ENCODE measurements around the gene TAF7L.

The TAF7L gene

DNA sequence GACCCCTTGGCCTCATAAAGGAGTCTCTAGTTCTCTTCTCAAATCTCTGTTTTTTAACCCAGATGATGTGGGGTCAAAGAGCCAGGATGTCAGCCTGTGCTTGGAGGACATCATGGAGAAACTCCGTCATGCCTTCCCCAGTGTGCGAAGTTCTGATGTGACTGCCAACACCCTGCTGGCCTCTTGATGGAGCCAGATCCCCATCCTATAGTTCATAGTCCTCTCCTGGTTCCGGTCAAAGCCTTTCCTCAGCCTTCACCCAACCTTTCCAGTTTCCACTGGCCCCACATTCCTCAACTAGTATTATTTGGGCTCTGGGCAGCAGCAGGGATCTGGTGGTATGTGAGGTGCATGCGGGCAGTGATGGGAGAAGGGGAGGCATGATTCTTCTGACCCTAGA is 30.7 kb downstream of the TAF7L start:
- H3K4me1 ChIP-seq (ENCODE audit: control insufficient read depth, insufficient read depth, low read length) = no peaks in the 10 kb centered on the region
- no peaks in the 10 kb centered on the region for H3K36me3 ChIP-seq (ENCODE audit: control insufficient read depth, insufficient read depth, low read length)
- no peaks in the 10 kb centered on the region for H3K27me3 ChIP-seq (ENCODE audit: control insufficient read depth, insufficient read depth, low read length)
- H3K9me3 ChIP-seq (ENCODE audit: control insufficient read depth, low read length) = no peaks in the 10 kb centered on the region
- H3K9ac ChIP-seq (ENCODE audit: low read length) = no peak overlapping the region
- no peak overlapping the region for H3K4me3 ChIP-seq (ENCODE audit: low read length)

DNA sequence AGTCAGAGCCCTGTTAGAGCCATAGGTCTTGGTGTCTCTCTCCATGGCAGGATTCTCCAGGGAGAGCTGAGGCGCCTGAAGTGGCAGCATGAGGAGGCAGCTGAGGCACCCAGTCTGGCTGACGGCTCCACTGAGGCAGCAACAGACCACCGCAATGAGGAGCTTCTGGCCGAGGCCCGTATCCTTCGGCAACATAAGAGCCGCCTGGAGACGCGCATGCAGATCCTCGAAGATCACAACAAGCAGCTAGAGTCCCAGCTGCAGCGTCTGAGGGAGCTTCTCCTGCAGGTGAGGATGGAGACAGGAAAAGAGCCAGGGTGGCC is 32.9 kb downstream of the TAF7L start:
- no peaks in the 10 kb centered on the region for H3K36me3 ChIP-seq (ENCODE audit: control insufficient read depth, insufficient read depth, low read length)
- no peak overlapping the region for H3K9ac ChIP-seq (ENCODE audit: low read length)
- H3K4me1 ChIP-seq (ENCODE audit: control insufficient read depth, insufficient read depth, low read length) = no peaks in the 10 kb centered on the region
- no peaks in the 10 kb centered on the region for H3K27me3 ChIP-seq (ENCODE audit: control insufficient read depth, insufficient read depth, low read length)
- H3K9me3 ChIP-seq (ENCODE audit: control insufficient read depth, low read length) = no peaks in the 10 kb centered on the region
- H3K4me3 ChIP-seq (ENCODE audit: low read length) = no peak overlapping the region

DNA sequence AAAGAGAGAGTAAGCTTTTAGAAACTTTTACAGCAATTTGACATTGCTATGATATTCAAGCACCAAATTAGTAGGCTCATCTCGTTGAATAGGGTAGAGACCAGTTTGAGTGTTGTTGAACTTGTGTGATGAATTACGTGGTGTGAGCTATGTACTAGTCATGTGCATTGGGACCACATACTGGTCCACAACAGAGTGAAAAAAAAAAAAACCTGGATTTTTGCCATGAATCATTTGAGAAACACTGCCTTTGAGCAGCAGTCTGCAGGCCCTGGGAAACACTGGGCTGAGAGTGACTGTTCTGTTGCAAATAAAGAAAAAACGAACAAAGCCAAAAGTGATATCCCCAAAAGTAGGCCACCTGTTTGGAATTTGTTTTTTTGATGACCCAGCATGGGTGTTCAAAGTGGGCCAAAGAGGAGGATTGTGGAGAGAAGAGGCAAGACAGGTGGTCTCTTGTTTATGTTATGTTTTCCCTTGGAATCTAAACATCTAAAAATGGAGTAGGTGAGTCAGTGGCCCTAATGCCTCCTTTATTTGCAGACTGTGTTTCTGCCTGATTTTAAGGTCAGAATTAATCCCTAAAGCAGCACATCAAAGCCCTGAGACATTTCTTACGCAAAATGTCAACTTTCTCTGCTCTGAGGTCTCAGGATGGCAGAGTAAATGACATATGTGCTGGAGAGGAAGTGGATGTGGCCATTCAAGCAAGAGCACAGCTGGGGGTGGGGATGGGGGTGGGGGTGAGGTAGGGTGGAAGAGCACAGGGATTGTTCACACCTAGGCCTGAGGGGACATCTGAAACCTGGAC is 33.5 kb downstream of the TAF7L start:
- Histone ChIP-seq H3K9me3 (ENCODE audit: control insufficient read depth, low read length) (no peaks in the 10 kb centered on the region), H3K9ac (ENCODE audit: low read length) (no peak overlapping the region), H3K4me1 (ENCODE audit: control insufficient read depth, insufficient read depth, low read length) (no peaks in the 10 kb centered on the region), H3K36me3 (ENCODE audit: control insufficient read depth, insufficient read depth, low read length) (no peaks in the 10 kb centered on the region), H3K4me3 (ENCODE audit: low read length) (no peak overlapping the region), H3K27me3 (ENCODE audit: control insufficient read depth, insufficient read depth, low read length) (no peaks in the 10 kb centered on the region)

DNA sequence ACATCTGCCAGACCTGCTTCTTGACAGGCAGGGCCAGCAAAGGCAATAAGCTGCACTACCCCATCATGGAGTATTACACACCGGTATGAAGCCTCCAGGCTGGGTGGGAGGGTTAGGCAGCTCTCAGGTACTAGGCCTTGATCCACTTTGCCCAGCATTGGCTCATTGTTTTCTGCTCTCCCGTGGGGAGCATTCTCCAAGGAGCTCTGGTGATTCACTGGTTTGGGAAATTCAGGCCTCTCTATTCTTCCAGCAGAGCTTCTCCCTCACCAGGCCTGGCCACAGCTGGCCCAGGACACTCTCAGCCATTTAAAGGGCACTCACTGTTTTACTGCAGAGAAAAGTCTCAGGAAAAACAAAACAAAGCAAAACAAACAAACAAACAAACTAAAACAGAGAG is 38.5 kb downstream of the TAF7L start:
- H3K4me1 ChIP-seq (ENCODE audit: control insufficient read depth, insufficient read depth, low read length) = no peaks in the 10 kb centered on the region
- no peak overlapping the region for H3K4me3 ChIP-seq (ENCODE audit: low read length)
- no peaks in the 10 kb centered on the region for H3K9me3 ChIP-seq (ENCODE audit: control insufficient read depth, low read length)
- H3K36me3 ChIP-seq (ENCODE audit: control insufficient read depth, insufficient read depth, low read length) = no peaks in the 10 kb centered on the region
- H3K9ac ChIP-seq (ENCODE audit: low read length) = no peak overlapping the region
- no peaks in the 10 kb centered on the region for H3K27me3 ChIP-seq (ENCODE audit: control insufficient read depth, insufficient read depth, low read length)

DNA sequence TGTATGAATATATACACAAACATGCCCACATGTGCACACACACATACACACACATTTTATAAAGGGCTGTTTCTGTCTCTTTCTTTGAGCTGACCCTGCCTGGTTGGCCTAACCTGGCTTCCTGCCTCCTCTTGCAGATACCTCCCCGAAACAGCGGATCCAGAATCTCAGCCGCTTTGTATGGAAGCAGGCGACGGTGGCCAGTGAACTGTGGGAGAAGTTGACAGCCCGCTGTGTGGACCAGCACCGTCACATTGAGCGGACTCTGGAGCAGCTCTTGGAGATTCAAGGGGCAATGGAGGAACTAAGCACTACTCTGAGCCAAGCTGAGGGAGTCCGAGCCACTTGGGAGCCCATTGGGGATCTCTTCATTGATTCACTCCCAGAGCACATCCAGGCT is 49.6 kb downstream of the TAF7L start:
- no peaks in the 10 kb centered on the region for H3K4me1 ChIP-seq (ENCODE audit: control insufficient read depth, insufficient read depth, low read length)
- H3K9me3 ChIP-seq (ENCODE audit: control insufficient read depth, low read length) = no peaks in the 10 kb centered on the region
- H3K4me3 ChIP-seq (ENCODE audit: low read length) = no peak overlapping the region
- no peaks in the 10 kb centered on the region for H3K36me3 ChIP-seq (ENCODE audit: control insufficient read depth, insufficient read depth, low read length)
- no peaks in the 10 kb centered on the region for H3K27me3 ChIP-seq (ENCODE audit: control insufficient read depth, insufficient read depth, low read length)
- no peak overlapping the region for H3K9ac ChIP-seq (ENCODE audit: low read length)

DNA sequence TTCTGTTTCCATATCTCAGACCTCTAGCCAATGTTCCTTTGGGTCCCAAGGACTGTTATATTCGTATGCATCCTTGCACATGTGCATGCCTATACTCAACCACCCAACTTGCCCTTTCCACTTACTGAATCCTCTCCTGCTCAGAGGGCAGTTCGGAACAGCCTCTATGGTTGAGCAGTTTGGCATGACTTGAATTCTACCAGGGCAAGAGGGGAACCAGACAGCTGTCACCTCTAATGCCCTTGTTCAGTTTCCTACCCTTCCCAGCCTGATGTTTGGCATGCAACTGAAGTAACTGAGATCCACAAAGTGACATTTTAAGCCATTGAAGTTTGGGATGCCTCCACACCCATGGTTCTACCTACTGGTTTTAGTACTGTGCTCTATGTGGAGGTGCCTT is 54.1 kb downstream of the TAF7L start:
- Histone ChIP-seq H3K4me1 (ENCODE audit: control insufficient read depth, insufficient read depth, low read length) (no peaks in the 10 kb centered on the region), H3K9me3 (ENCODE audit: control insufficient read depth, low read length) (no peaks in the 10 kb centered on the region), H3K36me3 (ENCODE audit: control insufficient read depth, insufficient read depth, low read length) (no peaks in the 10 kb centered on the region), H3K4me3 (ENCODE audit: low read length) (no peak overlapping the region), H3K27me3 (ENCODE audit: control insufficient read depth, insufficient read depth, low read length) (no peaks in the 10 kb centered on the region), H3K9ac (ENCODE audit: low read length) (no peak overlapping the region)

DNA sequence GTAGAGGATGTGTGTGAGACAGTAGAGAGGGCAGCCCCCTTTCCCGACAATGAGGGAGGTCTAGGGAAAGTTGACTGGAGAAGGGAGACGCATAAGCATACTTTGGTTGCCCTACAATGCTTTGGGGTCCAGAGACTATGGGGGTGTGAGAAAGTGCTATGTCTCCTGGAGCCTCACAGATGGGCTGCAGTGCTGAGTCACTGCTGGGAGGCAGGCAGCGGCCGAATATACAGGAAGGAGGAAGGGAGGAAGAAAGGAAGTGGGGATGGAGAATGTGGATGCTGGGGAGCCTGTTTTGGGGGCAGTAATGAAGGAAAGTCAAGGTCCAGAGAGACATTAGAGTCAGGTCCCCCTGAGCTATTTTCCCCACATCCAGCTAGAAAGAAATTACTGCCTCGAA is 58.8 kb downstream of the TAF7L start:
- Histone ChIP-seq H3K27me3 (ENCODE audit: control insufficient read depth, insufficient read depth, low read length) (no peaks in the 10 kb centered on the region), H3K36me3 (ENCODE audit: control insufficient read depth, insufficient read depth, low read length) (no peaks in the 10 kb centered on the region), H3K9me3 (ENCODE audit: control insufficient read depth, low read length) (no peaks in the 10 kb centered on the region), H3K4me1 (ENCODE audit: control insufficient read depth, insufficient read depth, low read length) (no peaks in the 10 kb centered on the region), H3K9ac (ENCODE audit: low read length) (no peak overlapping the region), H3K4me3 (ENCODE audit: low read length) (no peak overlapping the region)

DNA sequence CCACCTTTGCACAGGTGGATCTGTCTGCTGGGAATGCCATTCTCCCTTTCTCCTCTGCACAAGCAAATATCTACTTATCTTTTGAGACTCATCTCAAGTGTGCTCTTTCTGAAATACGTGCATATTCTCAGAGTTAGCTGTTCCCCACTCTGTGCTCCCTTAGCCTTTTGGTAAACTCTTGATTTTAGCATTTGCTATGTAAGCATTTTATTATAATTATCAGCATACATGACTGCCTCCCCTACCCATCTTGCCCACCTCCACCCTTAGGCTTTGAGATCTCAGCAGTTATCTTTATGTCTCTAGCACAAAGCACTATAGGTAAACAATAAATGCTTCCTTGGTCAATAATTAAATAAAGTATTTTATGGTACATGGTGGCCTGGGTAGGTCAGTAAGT is 60.1 kb downstream of the TAF7L start:
- Histone ChIP-seq H3K4me3 (ENCODE audit: low read length) (no peak overlapping the region), H3K27me3 (ENCODE audit: control insufficient read depth, insufficient read depth, low read length) (no peaks in the 10 kb centered on the region), H3K4me1 (ENCODE audit: control insufficient read depth, insufficient read depth, low read length) (no peaks in the 10 kb centered on the region), H3K9me3 (ENCODE audit: control insufficient read depth, low read length) (no peaks in the 10 kb centered on the region), H3K36me3 (ENCODE audit: control insufficient read depth, insufficient read depth, low read length) (no peaks in the 10 kb centered on the region), H3K9ac (ENCODE audit: low read length) (no peak overlapping the region)

DNA sequence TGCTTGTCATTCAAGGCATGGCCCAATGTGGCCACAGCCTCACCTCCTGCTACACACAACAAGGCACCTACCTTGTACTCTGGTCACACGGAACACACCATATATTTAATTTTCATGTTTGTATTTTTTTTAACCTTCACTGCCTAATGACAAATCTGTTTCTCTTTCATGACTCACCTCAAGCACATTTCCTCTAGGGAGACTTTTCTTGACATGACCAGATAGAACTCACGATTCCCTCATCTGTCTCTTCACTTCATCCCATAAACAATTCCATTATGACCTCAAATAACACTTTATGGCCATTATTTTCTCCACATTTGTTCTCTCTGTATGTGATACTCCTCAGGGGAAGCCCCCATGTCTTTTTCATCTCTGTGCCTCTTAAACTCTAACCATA is 60.5 kb downstream of the TAF7L start:
- Histone ChIP-seq H3K36me3 (ENCODE audit: control insufficient read depth, insufficient read depth, low read length) (no peaks in the 10 kb centered on the region), H3K27me3 (ENCODE audit: control insufficient read depth, insufficient read depth, low read length) (no peaks in the 10 kb centered on the region), H3K9ac (ENCODE audit: low read length) (no peak overlapping the region), H3K4me1 (ENCODE audit: control insufficient read depth, insufficient read depth, low read length) (no peaks in the 10 kb centered on the region), H3K4me3 (ENCODE audit: low read length) (no peak overlapping the region), H3K9me3 (ENCODE audit: control insufficient read depth, low read length) (no peaks in the 10 kb centered on the region)

DNA sequence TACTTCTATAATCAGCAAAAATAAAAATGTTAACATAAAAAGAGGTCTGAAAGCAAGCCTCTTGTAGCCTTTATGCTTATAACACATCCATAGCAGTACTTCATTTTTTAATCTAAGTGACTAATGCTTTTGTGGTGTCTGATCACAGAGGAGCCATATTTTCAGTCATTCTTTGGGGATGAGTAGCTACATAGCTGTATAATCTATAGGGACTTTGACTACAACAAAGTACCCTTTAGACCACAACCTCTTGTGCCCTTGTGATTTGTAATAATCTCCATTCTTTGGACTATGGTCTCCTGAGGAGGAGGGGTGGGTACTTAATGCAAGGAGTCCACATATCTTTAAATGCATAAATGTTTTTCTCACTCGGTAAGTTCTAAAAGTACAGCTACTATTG is 62.0 kb downstream of the TAF7L start:
- H3K27me3 ChIP-seq (ENCODE audit: control insufficient read depth, insufficient read depth, low read length) = no peaks in the 10 kb centered on the region
- no peaks in the 10 kb centered on the region for H3K4me1 ChIP-seq (ENCODE audit: control insufficient read depth, insufficient read depth, low read length)
- no peak overlapping the region for H3K4me3 ChIP-seq (ENCODE audit: low read length)
- H3K9me3 ChIP-seq (ENCODE audit: control insufficient read depth, low read length) = no peaks in the 10 kb centered on the region
- no peak overlapping the region for H3K9ac ChIP-seq (ENCODE audit: low read length)
- no peaks in the 10 kb centered on the region for H3K36me3 ChIP-seq (ENCODE audit: control insufficient read depth, insufficient read depth, low read length)

DNA sequence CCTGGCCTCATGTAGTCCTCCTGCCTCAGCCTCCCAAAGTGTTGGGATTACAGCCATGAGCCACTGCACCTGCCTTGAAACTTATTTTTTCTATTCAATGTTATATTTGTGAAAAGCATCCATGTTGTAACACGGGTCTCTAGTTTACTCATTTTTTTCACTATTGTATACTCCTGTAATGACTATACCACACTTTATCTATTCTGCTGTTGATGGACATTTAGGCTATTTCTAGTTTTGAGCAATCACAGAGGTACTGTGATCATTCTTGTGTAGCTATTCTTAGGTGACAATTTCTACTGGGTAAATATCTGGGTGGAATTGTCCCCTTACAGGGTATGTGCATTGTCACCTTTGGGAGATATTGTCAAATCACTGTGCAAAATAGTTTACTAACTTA is 67.9 kb downstream of the TAF7L start:
- H3K9me3 ChIP-seq (ENCODE audit: control insufficient read depth, low read length) = no peaks in the 10 kb centered on the region
- H3K9ac ChIP-seq (ENCODE audit: low read length) = no peak overlapping the region
- no peaks in the 10 kb centered on the region for H3K36me3 ChIP-seq (ENCODE audit: control insufficient read depth, insufficient read depth, low read length)
- H3K27me3 ChIP-seq (ENCODE audit: control insufficient read depth, insufficient read depth, low read length) = no peaks in the 10 kb centered on the region
- no peaks in the 10 kb centered on the region for H3K4me1 ChIP-seq (ENCODE audit: control insufficient read depth, insufficient read depth, low read length)
- H3K4me3 ChIP-seq (ENCODE audit: low read length) = no peak overlapping the region

DNA sequence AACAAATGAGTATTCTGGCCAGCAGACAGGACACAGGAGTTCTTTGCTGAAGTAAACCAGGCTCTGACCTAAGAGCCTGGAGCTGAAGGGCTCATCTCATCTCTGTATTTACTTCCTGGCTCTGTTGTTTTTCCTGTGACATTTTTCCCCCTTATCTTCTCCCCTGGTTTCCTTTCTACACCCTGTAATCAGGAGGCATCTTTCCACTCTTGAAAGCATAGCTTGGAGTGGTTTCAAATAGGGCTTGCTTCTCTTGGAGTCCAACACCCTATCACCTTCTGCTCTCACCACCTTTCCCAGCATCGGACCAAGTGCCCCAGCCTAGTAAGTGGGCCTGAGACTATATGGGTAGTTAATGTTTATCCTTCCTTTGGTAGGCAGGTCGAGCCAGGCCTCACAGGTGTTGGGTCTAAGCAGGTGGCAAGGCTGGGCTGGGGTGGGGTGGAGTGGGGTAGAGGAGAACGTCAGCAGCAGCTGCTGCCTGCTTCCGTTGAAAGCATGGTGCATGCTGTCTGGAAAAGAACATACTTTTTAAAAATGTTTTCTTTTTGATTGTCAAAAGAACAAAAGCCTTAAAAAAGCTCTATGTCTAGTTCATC is 70.4 kb downstream of the TAF7L start:
- Histone ChIP-seq H3K9ac (ENCODE audit: low read length) (no peak overlapping the region), H3K36me3 (ENCODE audit: control insufficient read depth, insufficient read depth, low read length) (no peaks in the 10 kb centered on the region), H3K4me1 (ENCODE audit: control insufficient read depth, insufficient read depth, low read length) (no peaks in the 10 kb centered on the region), H3K4me3 (ENCODE audit: low read length) (no peak overlapping the region), H3K9me3 (ENCODE audit: control insufficient read depth, low read length) (no peaks in the 10 kb centered on the region), H3K27me3 (ENCODE audit: control insufficient read depth, insufficient read depth, low read length) (no peaks in the 10 kb centered on the region)

All from mucosa of stomach (tissue), 1 donor.